ENCODE results near the gene PROSER3. TPM values are rescaled to one million over a fixed set of nuclear protein-coding genes. Genes with fewer than 3 reads are reported as not detected.

Gene PROSER3
- total and polyA plus RNA-seq, 9 of the 15 experiments (the other 6 are each of a cell fraction or from before 2014, with no cell fraction given): 1.0 to 39.5 (median 5.1) TPM

DNA sequence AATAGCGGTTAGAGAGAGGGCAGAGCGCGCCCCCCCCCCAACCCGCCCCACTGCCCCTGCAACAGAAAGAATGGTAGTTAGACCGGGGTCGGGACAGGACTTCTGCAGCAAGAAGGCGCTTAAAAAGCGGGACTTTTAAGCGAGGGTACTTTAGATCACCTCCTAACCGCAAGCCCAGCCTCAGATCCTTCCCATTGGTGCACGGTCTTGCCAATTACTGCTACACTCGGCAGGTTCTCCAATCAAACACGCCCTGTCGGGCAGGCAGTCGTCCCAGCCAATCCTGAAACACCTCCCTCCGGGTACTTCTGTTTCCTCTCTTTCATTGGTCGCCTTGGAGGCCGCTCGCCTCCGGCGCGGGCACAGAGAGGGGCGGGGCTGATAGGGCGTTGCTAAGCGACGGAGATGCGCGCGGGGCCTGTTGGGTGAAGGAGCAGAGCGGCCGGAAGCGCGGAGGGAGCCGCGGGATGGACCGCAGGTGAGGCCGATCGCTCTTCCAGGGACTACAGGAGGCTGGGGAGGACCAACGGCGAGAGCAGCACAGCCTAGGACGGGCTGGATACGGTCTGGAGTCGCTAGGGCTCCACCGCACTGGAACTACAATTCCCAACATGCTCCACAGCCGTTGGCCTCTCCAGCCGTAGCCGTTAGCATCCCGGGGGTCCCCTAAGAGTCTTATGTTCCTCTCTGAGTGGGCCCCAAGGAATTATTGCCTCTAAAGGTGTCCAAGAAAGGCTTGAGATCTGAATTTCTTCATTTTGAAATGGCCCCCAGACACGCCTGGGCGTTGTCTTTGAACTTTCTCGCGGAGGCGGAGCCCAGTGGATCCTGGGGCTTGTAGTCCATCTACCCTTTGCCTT is at the start of gene PROSER3 (continued):
- peak; percentile 95 for TF ChIP-seq EGR1 (conservative IDR thresholded peaks at IDR 0.05)
- peak; percentile 62 to 77 for TF ChIP-seq MAZ (CRISPR knock-in tag; conservative IDR thresholded peaks at IDR 0.05 in 1 of 2, IDR thresholded peaks at IDR 0.05 in 1 of 2)
- TF ChIP-seq MTA3 (IDR thresholded peaks at IDR 0.05; ENCODE audit: borderline replicate concordance): 0 out of 2 replicates have a peak, but pooled peaks have one; percentile 59
- no peak for TF ChIP-seq CHD4 (IDR thresholded peaks at IDR 0.05; ENCODE audit: insufficient read depth, insufficient replicate concordance, low read depth, low read length, poor library complexity, severe bottlenecking)
- TF ChIP-seq FOSL1 (tag; conservative IDR thresholded peaks at IDR 0.05): no peak
- TF ChIP-seq, protein P1, sequence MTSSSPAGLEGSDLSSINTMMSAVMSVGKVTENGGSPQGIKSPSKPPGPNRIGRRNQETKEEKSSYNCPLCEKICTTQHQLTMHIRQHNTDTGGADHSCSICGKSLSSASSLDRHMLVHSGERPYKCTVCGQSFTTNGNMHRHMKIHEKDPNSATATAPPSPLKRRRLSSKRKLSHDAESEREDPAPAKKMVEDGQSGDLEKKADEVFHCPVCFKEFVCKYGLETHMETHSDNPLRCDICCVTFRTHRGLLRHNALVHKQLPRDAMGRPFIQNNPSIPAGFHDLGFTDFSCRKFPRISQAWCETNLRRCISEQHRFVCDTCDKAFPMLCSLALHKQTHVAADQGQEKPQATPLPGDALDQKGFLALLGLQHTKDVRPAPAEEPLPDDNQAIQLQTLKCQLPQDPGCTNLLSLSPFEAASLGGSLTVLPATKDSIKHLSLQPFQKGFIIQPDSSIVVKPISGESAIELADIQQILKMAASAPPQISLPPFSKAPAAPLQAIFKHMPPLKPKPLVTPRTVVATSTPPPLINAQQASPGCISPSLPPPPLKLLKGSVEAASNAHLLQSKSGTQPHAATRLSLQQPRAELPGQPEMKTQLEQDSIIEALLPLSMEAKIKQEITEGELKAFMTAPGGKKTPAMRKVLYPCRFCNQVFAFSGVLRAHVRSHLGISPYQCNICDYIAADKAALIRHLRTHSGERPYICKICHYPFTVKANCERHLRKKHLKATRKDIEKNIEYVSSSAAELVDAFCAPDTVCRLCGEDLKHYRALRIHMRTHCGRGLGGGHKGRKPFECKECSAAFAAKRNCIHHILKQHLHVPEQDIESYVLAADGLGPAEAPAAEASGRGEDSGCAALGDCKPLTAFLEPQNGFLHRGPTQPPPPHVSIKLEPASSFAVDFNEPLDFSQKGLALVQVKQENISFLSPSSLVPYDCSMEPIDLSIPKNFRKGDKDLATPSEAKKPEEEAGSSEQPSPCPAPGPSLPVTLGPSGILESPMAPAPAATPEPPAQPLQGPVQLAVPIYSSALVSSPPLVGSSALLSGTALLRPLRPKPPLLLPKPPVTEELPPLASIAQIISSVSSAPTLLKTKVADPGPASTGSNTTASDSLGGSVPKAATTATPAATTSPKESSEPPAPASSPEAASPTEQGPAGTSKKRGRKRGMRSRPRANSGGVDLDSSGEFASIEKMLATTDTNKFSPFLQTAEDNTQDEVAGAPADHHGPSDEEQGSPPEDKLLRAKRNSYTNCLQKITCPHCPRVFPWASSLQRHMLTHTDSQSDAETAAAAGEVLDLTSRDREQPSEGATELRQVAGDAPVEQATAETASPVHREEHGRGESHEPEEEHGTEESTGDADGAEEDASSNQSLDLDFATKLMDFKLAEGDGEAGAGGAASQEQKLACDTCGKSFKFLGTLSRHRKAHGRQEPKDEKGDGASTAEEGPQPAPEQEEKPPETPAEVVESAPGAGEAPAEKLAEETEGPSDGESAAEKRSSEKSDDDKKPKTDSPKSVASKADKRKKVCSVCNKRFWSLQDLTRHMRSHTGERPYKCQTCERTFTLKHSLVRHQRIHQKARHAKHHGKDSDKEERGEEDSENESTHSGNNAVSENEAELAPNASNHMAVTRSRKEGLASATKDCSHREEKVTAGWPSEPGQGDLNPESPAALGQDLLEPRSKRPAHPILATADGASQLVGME (CRISPR knock-in tag; IDR thresholded peaks at IDR 0.05): 0 out of 2 replicates have a peak, but pooled peaks have one; percentile 51
- peak; percentile 88 for TF ChIP-seq GABPB1 (CRISPR knock-in tag; IDR thresholded peaks at IDR 0.05)
- peak; percentile 91 for TF ChIP-seq NR2C1 (IDR thresholded peaks at IDR 0.05)
- TF ChIP-seq NR2C1 (tag; IDR thresholded peaks at IDR 0.05): peak; percentile 93
- peak; percentile 85; the same call in 1 of the 2 replicates for TF ChIP-seq ZNF695 (CRISPR knock-in tag; IDR thresholded peaks at IDR 0.05)
- TF ChIP-seq RBFOX2 (IDR thresholded peaks at IDR 0.05; ENCODE audit: low read depth, low read length): peak; percentile 80
- TF ChIP-seq, protein P2, sequence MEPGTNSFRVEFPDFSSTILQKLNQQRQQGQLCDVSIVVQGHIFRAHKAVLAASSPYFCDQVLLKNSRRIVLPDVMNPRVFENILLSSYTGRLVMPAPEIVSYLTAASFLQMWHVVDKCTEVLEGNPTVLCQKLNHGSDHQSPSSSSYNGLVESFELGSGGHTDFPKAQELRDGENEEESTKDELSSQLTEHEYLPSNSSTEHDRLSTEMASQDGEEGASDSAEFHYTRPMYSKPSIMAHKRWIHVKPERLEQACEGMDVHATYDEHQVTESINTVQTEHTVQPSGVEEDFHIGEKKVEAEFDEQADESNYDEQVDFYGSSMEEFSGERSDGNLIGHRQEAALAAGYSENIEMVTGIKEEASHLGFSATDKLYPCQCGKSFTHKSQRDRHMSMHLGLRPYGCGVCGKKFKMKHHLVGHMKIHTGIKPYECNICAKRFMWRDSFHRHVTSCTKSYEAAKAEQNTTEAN (CRISPR knock-in tag; IDR thresholded peaks at IDR 0.05): no peak

Data from K562 (cell line).